ENCODE results near the gene GPRC5D.

GRCh38 chr12:12936983-12937491, 14.9 kb downstream of the GPRC5D start:
- TF ChIP-seq POLR2A (IDR thresholded peaks at IDR 0.05) (no peak), CTCF (IDR thresholded peaks at IDR 0.05) (no peak)

Measured in right lobe of liver (tissue), 4 donors.